Activated CD4-positive, alpha-beta T cell treated with anti-CD3 and anti-CD28 coated beads, Interleukin-2, Interleukin-4, amounts not matched to agents 100 ng/mL and 50 ng/mL, durations not matched to agents 16 hours and 8 hours (primary cell): ENCODE data around the gene CTDSPL2.
"Not testable (repeated sequence)": the region's sequence is repeated elsewhere in the genome, so short reads cannot be mapped to it uniquely, and the experiment has no call there.

ENCODE experiments used
- DNase-seq: peaks from one replicate; pipeline ENCODE4 v3.0.0-alpha.2; 2020; ENCODE audit warnings: low spot score

Gene CTDSPL2

DNA sequence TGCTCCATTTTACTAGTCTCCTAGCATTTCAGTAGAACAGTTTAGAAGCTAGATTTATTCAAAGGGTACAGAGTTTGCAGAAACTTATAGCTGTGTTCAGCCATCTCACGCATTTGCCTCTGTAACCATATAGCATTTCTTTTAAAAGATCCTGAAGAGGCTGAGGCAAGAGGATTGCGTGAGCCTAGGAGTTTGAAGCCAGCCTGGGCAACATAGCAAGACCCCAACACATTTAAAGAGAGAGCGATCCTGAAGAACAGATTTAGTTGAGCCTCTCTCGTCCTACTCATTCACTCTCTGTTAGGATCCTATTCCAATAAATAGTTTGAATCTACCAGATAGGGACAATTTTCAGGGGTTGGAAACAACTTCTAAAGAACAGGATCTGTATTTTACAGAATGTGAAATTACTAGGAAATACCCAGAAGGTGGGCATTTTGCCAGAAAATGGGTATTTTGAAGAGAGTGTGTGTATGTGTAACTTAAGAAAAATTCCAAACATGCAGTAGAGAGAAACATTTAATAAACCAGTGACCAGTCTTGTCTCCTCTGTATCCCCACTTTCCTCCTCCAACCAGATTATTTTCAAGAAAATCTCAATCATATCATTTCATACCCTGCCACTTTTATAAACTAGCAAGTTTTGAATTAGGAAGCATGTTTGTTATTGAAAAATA lies 114.0 kb downstream of the CTDSPL2 start:
- no peak for DNase-seq

DNA sequence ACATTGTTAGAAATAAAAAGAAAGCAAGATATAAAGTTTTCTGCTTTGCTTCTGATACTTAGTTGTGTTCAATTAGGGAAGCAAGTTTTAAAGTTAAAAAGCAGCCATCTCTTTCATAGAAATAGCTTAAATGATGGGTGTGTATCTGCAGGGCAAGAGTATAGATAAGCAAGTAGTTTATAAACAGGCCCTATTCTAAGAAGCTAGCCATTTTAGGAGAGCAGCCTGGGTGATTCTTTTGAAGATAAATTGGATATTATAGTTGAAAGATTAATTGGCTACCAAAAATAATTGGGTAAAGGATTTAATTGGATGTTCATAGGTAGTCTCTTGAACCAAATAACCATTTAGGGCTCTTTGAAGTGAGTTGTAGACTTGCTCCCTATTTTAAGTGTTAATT lies 115.2 kb downstream of the CTDSPL2 start:
- no peak for DNase-seq

DNA sequence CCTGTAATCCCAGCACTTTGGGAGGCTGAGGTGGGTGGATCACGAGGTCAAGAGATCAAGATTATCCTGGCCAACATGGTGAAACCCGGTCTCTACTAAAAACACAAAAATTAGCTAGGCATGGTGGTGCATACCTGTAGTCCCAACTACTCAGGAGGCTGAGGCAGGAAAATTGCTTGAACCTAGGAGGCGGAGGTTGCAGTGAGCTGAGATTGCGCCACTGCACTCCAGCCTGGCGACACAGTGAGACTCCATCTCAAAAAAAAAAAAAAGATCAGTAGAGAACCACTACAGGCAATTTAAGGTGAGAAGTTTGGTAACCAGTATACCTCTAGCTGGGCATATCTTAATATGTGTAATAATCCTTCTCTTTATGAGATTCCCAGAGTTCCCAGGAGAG lies 117.3 kb downstream of the CTDSPL2 start:
- DNase-seq, result not testable (repeated sequence)

DNA sequence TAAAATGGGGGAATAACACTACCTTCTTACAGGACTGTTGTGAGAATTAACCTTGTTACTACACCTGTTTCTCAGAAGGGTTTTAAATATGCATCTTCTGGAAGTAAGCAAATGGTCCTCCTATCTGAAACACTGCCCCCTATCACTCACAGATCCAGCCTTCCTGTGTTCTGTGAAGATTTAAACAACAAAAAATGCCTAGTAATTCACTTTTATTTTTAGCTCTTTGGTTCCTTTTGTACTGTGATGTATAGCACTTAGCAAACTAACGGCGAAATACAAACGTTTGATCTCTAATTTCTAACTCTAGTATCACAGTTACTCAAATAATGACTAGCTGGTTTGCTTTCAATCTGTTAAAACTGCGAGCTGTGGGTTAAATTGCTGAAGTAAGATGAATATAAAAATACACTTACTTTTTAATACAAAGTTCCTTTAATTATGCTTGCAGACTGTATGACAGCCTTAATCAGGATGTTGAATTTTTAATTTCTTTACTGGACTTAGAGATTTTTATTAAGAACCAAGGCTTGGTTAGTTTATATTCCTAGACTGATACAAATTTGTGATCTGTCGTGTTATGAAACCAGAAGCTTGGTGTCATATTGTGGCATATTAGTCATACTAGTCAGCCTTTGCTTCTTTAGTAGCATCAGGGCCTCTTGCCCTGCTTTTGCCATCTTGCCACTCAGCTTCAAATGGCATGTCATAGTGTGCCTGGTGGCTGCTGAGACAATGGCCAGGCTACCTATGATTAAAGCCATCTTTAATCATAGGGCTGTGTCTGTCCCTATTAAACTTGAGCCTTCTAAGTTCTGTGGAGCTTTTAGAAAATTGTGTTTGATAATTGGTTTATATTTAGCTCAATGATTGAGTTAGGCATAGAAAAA lies 118.7 kb downstream of the CTDSPL2 start:
- peak; percentile 89 for DNase-seq

DNA sequence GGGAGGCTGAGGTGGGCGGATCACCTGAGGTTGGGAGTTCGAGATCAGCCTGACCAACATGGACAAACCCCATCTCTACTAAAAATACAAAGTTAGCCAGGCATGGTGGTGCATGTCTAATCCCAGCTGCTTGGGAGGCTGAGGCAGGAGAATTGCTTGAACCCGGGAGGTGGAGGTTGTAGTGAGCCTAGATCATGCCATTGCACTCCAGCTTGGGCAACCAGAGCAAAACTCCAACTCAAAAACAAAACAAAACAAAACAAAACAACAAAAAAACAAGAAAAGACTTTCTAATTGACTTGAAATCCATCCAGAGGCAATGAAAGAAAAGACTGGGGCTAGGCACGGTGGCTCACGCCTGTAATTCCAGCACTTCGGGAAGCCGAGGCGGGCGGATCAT lies 121.7 kb downstream of the CTDSPL2 start:
- DNase-seq, result not testable (repeated sequence)

DNA sequence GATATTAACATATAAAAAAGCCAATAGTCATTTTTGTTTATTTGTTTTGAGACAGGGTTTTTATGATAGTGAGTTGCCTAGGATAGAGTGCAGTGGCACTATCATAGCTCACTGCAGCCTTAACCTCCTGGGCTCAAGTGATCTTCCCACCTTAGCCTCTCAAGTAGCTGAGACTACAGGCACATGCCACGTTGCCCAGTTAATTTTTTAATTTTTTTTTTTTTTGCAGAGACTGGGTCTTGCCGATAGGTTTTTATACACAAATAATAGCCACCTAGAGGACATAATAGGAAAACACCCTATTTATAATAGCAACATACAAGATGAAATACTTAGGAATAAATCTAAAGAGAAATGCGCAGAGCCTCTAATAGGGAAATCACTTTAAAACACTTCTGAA lies 122.8 kb downstream of the CTDSPL2 start:
- DNase-seq, result no peak

DNA sequence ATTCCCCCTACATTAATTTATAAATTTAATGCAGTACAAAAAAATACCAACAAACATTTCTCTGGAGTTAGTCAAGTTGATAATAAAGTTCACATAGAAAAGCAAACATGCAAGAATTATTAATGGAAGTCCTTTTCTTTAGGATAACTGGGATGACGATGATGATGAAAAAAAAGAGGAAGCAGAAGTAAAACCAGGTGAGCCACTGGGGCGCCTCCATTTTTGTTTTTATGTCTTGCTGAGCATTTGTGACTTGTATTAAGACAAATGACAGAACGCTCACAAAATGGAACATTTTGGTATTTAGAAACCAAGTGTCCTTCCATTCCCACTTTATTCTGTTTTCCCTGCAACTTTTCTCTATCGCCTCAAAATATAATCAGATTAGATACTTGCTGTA lies 123.3 kb downstream of the CTDSPL2 start:
- DNase-seq, result no peak

DNA sequence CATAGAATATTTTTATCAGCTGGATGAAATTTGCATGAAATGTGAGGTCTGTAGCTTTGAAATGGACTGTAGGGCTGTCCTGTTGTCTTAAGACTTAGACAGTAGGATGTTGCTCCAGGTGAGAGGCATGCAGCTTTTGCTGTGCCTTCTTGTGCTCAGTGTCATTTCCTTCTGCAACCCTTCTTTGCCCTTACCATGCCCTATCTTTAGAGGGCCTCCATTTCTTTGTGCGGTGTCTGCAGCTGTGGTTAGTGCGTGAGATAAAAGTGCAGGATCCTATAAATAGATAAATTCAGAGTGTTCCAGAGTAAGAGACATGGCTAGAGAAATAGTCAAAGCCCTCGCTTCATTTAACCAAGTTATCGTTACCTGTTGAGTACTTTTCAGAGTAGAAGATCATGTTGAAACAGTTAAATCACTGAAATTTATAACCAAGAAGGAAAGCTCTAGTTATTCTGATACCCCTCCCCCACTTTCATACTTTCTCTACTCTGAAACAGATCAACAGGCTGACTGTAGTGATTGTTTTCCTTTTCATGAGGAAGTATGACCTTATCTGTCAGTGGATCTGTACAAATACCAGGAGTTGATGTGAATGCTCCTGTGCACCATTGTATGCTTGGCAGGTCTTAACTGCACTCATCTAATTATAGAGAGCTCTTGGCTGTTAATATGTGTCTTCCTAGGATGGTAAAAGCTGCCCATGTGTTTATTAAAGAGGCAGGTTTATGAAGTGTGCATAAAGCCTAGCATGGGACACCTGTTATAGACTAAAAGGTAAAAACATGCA lies 127.7 kb downstream of the CTDSPL2 start:
- no peak for DNase-seq

DNA sequence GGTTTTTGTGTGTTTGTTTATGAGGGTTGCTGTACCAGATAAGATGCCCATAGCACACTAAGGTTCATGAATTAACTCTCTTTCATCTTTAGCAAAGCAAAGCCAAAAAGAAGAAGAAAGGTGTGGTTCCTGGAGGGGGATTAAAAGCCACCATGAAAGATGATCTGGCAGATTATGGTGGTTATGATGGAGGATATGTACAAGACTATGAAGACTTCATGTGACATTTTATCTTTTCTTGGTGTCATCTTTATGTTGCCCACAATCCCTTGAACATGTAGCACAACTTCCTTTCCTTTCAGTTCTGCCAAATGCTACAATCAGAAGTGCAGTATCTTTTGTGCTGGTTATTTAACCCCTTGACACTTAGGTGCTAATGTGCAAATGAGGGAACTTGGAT lies 133.5 kb downstream of the CTDSPL2 start:
- DNase-seq, result not testable (repeated sequence)

DNA sequence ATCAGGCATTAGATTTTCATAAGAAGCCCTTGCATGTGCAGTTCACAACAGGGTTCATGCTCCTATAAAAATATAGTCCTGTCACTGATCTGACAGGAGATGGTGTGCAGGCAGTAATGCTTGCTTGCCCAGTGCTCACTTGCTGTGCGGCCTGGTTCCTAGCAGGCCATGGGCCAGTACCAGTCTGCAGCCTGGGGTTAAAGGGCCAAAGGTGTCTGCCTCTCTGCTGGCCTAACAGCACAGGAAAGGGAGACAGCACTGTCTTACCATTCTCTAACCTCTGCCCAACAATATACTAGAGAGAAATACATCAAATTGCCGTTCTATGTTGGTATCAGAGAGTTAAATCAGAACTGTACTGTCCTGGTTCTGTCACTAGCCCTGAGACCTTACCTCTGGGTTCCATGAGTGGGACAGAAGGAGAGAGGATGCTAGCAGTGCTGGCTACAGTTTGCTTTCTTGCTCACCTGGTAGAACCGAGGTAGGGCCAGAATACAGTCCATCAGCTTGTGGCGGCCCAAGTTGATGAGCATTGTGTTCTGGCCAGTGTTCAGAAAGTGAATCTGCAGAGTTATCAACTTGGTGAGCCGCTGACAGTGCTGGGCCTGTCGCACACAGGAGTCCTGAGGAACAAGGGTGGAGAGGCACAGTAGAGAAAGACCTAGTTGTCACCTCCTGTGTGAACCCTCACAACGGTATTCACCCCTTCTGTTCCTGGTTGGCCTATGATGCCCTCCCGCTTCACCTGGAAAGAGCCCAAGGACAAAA lies 138.1 kb downstream of the CTDSPL2 start:
- no peak for DNase-seq

DNA sequence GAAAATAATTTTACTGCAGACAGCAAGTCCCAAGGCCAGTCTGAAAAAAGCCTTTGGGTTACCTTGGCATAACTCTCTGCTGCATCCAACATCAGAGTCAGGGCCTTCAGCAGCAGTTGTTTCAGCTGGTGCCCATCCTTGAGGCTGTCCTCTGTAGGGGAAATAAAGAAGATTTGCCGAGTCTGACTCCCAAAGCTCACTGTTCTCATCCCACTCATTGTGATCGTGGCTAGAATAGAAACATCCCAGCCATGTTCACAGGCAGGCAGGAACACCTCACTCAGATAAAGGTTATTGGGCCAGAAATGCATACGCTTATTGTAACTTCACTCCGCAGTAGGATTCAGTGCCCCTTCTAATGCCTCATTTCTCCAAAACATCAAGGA lies 138.7 kb downstream of the CTDSPL2 start:
- DNase-seq, result no peak

DNA sequence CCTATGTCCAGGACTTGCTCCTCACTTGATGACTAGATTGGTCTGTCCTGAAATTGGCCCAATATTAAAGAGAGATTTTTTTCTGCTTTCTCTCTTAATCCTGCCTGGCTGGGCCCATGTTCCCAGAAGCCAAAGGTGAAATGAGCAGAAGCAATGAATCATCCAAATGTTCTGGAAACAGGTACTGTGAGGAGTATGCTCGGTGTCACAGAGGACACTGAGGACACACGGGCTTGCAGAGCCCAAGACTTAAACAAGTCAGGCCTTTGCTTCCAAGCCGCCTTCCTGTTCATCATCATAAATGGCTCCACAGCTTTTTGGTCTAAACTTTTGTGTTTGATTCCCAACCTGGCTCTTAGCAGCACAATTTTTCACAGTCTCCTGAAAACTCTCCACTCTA lies 140.9 kb downstream of the CTDSPL2 start:
- DNase-seq, result no peak

DNA sequence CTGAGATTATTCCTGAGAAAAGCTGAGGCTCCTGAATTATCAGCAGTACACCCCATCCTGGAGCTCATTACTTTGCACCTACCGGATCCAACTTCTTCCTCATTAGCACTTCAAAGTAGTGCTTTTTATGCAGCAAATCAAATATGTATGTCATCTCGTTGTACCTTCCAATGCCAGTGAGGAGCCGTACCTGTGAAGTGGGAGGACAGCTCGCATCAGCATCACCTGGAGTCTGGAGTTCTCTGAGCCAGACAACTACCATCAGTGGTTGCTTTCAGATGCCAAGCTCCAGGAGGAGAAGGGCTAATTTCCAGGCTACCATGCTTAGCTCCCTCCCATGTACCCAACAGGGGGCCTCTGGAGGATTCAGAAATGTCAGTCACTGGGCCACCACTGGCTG lies 141.9 kb downstream of the CTDSPL2 start:
- no peak for DNase-seq

DNA sequence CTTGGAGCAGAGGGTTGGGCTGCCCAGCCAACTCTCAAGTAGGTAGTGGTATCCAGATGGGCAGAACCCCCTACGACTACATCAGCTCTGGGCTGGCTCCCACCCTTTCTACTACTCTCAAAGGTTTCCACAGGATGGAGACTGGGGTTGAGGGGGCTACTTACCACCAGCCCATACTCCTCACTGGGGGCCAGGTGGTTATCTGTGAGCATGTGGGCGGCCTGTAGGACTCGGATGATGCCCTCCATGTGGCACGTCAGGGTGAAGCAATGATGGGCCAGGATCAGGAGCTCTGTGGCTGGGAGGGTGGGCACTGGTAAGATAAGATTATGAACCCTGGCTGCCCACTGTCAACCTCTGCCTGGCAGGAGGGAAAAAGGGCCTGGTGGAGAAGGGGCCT lies 142.9 kb downstream of the CTDSPL2 start:
- no peak for DNase-seq

DNA sequence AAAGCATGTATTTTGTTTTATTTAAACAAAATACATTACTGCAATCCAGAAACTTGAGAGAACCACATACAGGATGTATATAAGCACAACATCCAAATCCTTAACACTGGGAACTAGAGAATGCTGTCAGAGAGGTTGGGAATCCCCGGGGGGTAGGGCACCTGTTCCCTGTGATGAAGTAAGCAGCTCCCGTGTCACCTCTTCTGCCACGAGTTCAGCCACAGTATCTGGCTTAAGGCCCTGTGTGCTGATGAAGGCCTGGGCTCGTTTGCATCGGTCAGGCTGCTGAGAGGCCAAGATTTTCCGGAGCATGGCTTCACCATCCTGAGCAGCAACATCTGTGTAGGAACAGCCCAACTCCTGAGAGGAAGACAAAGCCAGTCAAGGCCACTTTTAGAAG lies 146.0 kb downstream of the CTDSPL2 start:
- DNase-seq, result no peak

DNA sequence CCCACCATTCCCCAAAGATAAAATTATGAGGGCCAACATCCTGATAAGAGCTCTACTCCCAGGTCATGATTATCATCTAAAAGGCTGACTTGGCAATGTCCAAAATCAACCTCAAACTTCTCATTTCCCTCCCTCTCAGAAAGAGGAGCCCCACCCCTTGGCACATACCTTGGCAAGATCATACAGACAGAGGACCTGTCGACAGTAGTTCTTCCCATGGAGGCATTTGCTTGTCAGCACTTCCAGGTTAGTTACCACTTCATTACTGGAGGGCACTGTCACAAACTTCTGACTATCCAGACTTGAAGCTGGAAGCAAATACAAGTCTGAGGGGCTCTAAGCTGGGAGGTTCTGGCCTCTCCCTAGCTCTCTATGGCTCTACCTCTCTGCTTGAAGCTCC lies 147.3 kb downstream of the CTDSPL2 start:
- DNase-seq, result no peak
